Body of pancreas (tissue), 4 donors: ENCODE measurements around the gene TBC1D9B.

ENCODE experiments used
- POLR2A ChIP-seq, 3 donors: fragments of 450-650 bp; IDR thresholded peaks; one replicate each; pipeline ENCODE4 v1.6.1; 2016; ENCODE audit warnings: antibody characterized with exemption in 3 of 3, mild to moderate bottlenecking in 2 of 3
- TF ChIP-seq, protein P1 (sequence below), 7 experiments: fragments of 450-650 bp in 4 of 7; fragments of 200-600 bp in 3 of 7; sonication (generic) in 3 of 7; IDR thresholded peaks; one replicate each; pipeline ENCODE4 v1.5.1; 2016 to 2019; ENCODE audit warnings: antibody characterized with exemption in 7 of 7

DNA sequence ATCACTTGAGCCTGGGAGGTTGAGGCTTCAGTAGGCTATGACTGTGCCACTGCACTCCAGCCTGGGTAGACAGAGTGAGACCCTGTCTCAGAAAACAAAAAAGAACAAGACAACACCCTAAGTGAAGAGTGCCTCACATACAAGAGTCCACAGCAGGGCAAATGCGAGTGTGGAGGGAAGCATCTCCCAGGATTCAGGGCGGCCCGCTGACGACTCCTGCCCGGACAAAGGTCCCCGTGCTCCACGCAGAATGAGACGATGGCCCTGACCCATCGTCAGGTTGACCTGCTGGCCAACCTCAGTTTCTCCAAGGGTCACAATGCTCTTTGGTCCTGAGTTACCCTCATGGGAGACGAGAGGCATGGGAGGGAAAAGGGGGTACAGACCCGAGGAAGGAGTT, 67.4 kb downstream of the TBC1D9B start:
- TF ChIP-seq, protein P1, sequence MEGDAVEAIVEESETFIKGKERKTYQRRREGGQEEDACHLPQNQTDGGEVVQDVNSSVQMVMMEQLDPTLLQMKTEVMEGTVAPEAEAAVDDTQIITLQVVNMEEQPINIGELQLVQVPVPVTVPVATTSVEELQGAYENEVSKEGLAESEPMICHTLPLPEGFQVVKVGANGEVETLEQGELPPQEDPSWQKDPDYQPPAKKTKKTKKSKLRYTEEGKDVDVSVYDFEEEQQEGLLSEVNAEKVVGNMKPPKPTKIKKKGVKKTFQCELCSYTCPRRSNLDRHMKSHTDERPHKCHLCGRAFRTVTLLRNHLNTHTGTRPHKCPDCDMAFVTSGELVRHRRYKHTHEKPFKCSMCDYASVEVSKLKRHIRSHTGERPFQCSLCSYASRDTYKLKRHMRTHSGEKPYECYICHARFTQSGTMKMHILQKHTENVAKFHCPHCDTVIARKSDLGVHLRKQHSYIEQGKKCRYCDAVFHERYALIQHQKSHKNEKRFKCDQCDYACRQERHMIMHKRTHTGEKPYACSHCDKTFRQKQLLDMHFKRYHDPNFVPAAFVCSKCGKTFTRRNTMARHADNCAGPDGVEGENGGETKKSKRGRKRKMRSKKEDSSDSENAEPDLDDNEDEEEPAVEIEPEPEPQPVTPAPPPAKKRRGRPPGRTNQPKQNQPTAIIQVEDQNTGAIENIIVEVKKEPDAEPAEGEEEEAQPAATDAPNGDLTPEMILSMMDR (IDR thresholded peaks at IDR 0.05) = no peak
- no peak for TF ChIP-seq POLR2A (IDR thresholded peaks at IDR 0.05)
